Kidney (tissue), 14 donors: ENCODE measurements around the gene FARP1. TPM values are rescaled to one million over a fixed set of nuclear protein-coding genes. Genes with fewer than 3 reads are reported as not detected.
A peak's percentile ranks its signal among the peaks of the same experiment; 100 is the strongest.

Experiments
- DNase-seq, 5 donors: peaks; one replicate each; pipeline ENCODE4 v3.0.0-alpha.2; 2013 to 2020
- FAIRE-seq: peaks from 2 replicates; lab custom pipeline; 2012; peaks lifted over from hg19 to GRCh38; lab: Jason Lieb, UNC
- H3K27ac ChIP-seq, 2 donors: one replicate each; pipeline ENCODE4 v1.7.0; 2013; ENCODE audit warnings: low read depth in 2 of 2, low read length in 2 of 2, inconsistent platforms in 1 of 2
- H3K27me3 ChIP-seq: one replicate; pipeline ENCODE4 v1.7.1; 2013; ENCODE audit warnings: low read length, inconsistent platforms; ENCODE audit not compliant: control insufficient read depth, insufficient read depth
- H3K36me3 ChIP-seq, 3 donors: one replicate each; pipeline versions ENCODE4 v1.7.0 to v1.7.1; 2013; ENCODE audit warnings: low read length in 3 of 3, control low read depth in 1 of 3, inconsistent platforms in 1 of 3; ENCODE audit not compliant: insufficient read depth in 3 of 3, control insufficient read depth in 2 of 3
- H3K4me1 ChIP-seq, 3 donors: one replicate each; pipeline versions ENCODE4 v1.7.0 to v1.7.1; 2013; ENCODE audit warnings: low read length in 3 of 3, inconsistent platforms in 1 of 3, low read depth in 1 of 3; ENCODE audit not compliant: control insufficient read depth in 2 of 3, insufficient read depth in 2 of 3
- H3K4me3 ChIP-seq, 3 donors: one replicate each; pipeline versions ENCODE4 v1.7.0 to v1.8.1; 2013; ENCODE audit warnings: low read length in 3 of 3, control low read depth in 1 of 3, inconsistent platforms in 1 of 3
- H3K9ac ChIP-seq, 3 donors: one replicate each; pipeline versions ENCODE4 v1.7.0 to v1.7.1; 2013; ENCODE audit warnings: low read length in 3 of 3, control low read depth in 1 of 3, inconsistent platforms in 1 of 3
- H3K9me3 ChIP-seq, 3 donors: one replicate each; pipeline versions ENCODE4 v1.7.0 to v1.7.1; 2013; ENCODE audit warnings: low read length in 3 of 3, control low read depth in 1 of 3, inconsistent platforms in 1 of 3; ENCODE audit not compliant: control insufficient read depth in 2 of 3, insufficient read depth in 1 of 3
- CTCF ChIP-seq: IDR thresholded peaks from 3 replicates; pipeline ENCODE4 v1.5.1; 2012; ENCODE audit warnings: mild to moderate bottlenecking, moderate library complexity, borderline replicate concordance; ENCODE audit not compliant: insufficient read depth; ENCODE audit errors: extremely low read depth
- intact Hi-C: fragments of 100-400 bp; cut with DNase I; formaldehyde crosslinking; loops from one replicate; pipeline ENCODE4 v1.11.1; 2022
- polyA plus RNA-seq: library from polyadenylated mRNA; stranded (reverse); fragments of 350-450 nt; fragmentation: Illumina TruSeq; extraction: RNeasy Lipid Tissue Mini Kit (QIAGEN cat#74804); gene quantifications from one replicate; pipeline ENCODE4 v1.2.3, GENCODE V29; 2014; ENCODE audit warnings: low read depth, low replicate concordance; ENCODE audit not compliant: insufficient read depth
- total RNA-seq: library from RNA; stranded (reverse); fragmentation: NEBNext Ultra II Directional; extraction: Animal tissue kit (Norgen Biotek cat#: 25700); gene quantifications from one replicate; pipeline ENCODE4 v1.2.1, GENCODE V29; 2021
- donor health status: control.
- donor health status: control.
- donor health status: control.
- donor health status: control.
- donor health status: control.
- donor health status: DM: yes; HTN: yes; CAD: no.
- donor health status: Normal renal cell carcinoma (clear cell type).

FARP1 gene
- total and polyA plus RNA-seq, 2 donors from 2014 or later = 123 to 229 TPM

- H3K4me1 ChIP-seq = peaks cover 0 to 3% (median 0%) of the 10 kb centered on the region in 3 donors
- H3K9ac ChIP-seq = no peak overlapping the region
- no peak overlapping the region for H3K4me3 ChIP-seq
- peaks cover 0 to 3% (median 0%) of the 10 kb centered on the region in 3 donors for H3K36me3 ChIP-seq
- no peak for TF ChIP-seq CTCF
- H3K27ac ChIP-seq = no peak overlapping the region
- H3K9me3 ChIP-seq = no peaks in the 10 kb centered on the region
- intact Hi-C loops = no loop called here
- H3K27me3 ChIP-seq = no peaks in the 10 kb centered on the region
- peak in 1 of 5 donors; percentile 63 for DNase-seq
- no peak for FAIRE-seq
Measured at GRCh38 chr13:98358937-98359336, 216.0 kb downstream of the FARP1 start.

- Histone ChIP-seq H3K4me3 (no peak overlapping the region), H3K27ac (no peak overlapping the region), H3K27me3 (no peaks in the 10 kb centered on the region), H3K36me3 (peaks cover 0 to 3% (median 0%) of the 10 kb centered on the region in 3 donors), H3K4me1 (peaks cover 0 to 5% (median 0%) of the 10 kb centered on the region in 3 donors), H3K9ac (no peak overlapping the region), H3K9me3 (no peaks in the 10 kb centered on the region)
- DNase-seq (no peak), FAIRE-seq (no peak)
- no peak for TF ChIP-seq CTCF
- intact Hi-C loops = no loop called here
Measured at GRCh38 chr13:98360545-98360944, 217.7 kb downstream of the FARP1 start.

- Histone ChIP-seq H3K36me3 (peaks cover 1 to 7% (median 2%) of the 10 kb centered on the region in 3 donors), H3K27ac (no peak overlapping the region), H3K27me3 (no peaks in the 10 kb centered on the region), H3K9me3 (no peaks in the 10 kb centered on the region), H3K4me3 (no peak overlapping the region), H3K4me1 (peaks cover 0 to 6% (median 5%) of the 10 kb centered on the region in 3 donors), H3K9ac (no peak overlapping the region)
- DNase-seq (no peak), FAIRE-seq (no peak)
- intact Hi-C loops = no loop called here
- no peak for TF ChIP-seq CTCF
Measured at GRCh38 chr13:98363326-98363725, 220.4 kb downstream of the FARP1 start.

- Histone ChIP-seq H3K9ac (no peak overlapping the region), H3K27me3 (no peaks in the 10 kb centered on the region), H3K4me3 (no peak overlapping the region), H3K9me3 (no peaks in the 10 kb centered on the region), H3K36me3 (peaks cover 2 to 10% (median 5%) of the 10 kb centered on the region in 3 donors), H3K4me1 (peaks cover 0 to 7% (median 7%) of the 10 kb centered on the region in 3 donors), H3K27ac (no peak overlapping the region)
- no peak for DNase-seq
- intact Hi-C loops = no loop called here
- no peak for FAIRE-seq
- no peak for TF ChIP-seq CTCF
Measured at GRCh38 chr13:98364179-98364578, 221.3 kb downstream of the FARP1 start.
